Brain microvascular endothelial cell (primary cell): ENCODE data around the gene OR51B5.
"Not testable (repeated sequence)": the region's sequence is repeated elsewhere in the genome, so short reads cannot be mapped to it uniquely, and the experiment has no call there.

Experiments used
- DNase-seq: peaks from one replicate; pipeline ENCODE4 v3.0.0-alpha.2; 2020
- H3K27ac ChIP-seq: fragments of 250-450 bp; sonication (Bioruptor Pico); 2 replicates; pipeline ENCODE4 v1.5.1; 2020; ENCODE audit warnings: mild to moderate bottlenecking, moderate library complexity
- H3K27me3 ChIP-seq: fragments of 250-450 bp; sonication (Bioruptor Pico); replicated peaks from 2 replicates; pipeline ENCODE4 v1.5.1; 2020; ENCODE audit warnings: mild to moderate bottlenecking
- H3K36me3 ChIP-seq: fragments of 250-450 bp; sonication (Bioruptor Pico); replicated peaks from 2 replicates; pipeline ENCODE4 v1.5.1; 2020; ENCODE audit warnings: mild to moderate bottlenecking
- H3K4me3 ChIP-seq: 2 replicates; pipeline ENCODE4 v1.5.1; 2011; ENCODE audit warnings: low read depth, mild to moderate bottlenecking, control low read depth, low read length, moderate library complexity
- in situ Hi-C: cut with HindIII; loops from 2 replicates; pipeline ENCODE4 v1.10.0; 2017; ENCODE audit warnings: low sequenced_read_pairs, low pct_ligation_motif_present
- TF ChIP-seq, protein P1 (sequence below): IDR thresholded peaks from 2 replicates; pipeline ENCODE4 v1.5.1; 2011; ENCODE audit warnings: low read depth, mild to moderate bottlenecking, moderate library complexity, low read length, control low read depth, inconsistent platforms; ENCODE audit errors: missing control alignments

OR51B5 gene

DNA sequence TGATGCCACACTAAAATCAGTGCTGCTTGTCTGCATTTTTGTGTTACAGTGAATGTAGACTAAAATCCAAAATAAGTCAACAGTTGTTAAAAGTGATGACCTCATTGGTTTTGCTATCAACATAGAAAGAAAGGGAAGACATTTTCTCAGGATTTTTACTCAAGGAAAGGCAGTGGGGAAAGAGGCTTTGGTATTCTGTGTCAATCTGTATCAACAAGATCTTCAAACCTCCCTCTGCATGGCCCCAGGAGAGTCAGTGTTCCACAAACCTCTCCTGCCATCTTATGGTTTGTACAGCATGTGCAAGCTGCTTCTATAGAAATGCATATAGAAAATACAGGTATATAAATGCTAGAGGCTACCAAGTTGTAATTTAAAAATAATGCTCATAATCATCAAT lies 26.5 kb upstream of the OR51B5 start:
- DNase-seq, result peak; percentile 75
- H3K36me3 ChIP-seq, result no peaks in the 10 kb centered on the region
- TF ChIP-seq, protein P1, sequence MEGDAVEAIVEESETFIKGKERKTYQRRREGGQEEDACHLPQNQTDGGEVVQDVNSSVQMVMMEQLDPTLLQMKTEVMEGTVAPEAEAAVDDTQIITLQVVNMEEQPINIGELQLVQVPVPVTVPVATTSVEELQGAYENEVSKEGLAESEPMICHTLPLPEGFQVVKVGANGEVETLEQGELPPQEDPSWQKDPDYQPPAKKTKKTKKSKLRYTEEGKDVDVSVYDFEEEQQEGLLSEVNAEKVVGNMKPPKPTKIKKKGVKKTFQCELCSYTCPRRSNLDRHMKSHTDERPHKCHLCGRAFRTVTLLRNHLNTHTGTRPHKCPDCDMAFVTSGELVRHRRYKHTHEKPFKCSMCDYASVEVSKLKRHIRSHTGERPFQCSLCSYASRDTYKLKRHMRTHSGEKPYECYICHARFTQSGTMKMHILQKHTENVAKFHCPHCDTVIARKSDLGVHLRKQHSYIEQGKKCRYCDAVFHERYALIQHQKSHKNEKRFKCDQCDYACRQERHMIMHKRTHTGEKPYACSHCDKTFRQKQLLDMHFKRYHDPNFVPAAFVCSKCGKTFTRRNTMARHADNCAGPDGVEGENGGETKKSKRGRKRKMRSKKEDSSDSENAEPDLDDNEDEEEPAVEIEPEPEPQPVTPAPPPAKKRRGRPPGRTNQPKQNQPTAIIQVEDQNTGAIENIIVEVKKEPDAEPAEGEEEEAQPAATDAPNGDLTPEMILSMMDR, result peak; percentile 75
- no peak overlapping the region for H3K27ac ChIP-seq
- in situ Hi-C loops, result no loop called here
- no peaks in the 10 kb centered on the region for H3K27me3 ChIP-seq
- H3K4me3 ChIP-seq, result no peak overlapping the region

- Histone ChIP-seq H3K27ac (no peak overlapping the region), H3K4me3 (no peak overlapping the region), H3K27me3 (no peaks in the 10 kb centered on the region), H3K36me3 (no peaks in the 10 kb centered on the region)
- in situ Hi-C loops, result no loop called here
- TF ChIP-seq, protein P1, result no peak
- no peak for DNase-seq
Observed at GRCh38 chr11:5368502-5369043, 25.2 kb upstream of the OR51B5 start.

- peak overlapping the region; percentile 88 for H3K27ac ChIP-seq
- TF ChIP-seq, protein P1, result no peak
- peak; percentile 83 for DNase-seq
- in situ Hi-C loops, result no loop called here
- H3K27me3 ChIP-seq, result no peaks in the 10 kb centered on the region
- H3K36me3 ChIP-seq, result no peaks in the 10 kb centered on the region
- no peak overlapping the region for H3K4me3 ChIP-seq
Observed at GRCh38 chr11:5367448-5368074, 24.2 kb upstream of the OR51B5 start.

- H3K27me3 ChIP-seq, result no peaks in the 10 kb centered on the region
- in situ Hi-C loops, result no loop called here
- H3K36me3 ChIP-seq, result no peaks in the 10 kb centered on the region
- peak overlapping the region; percentile 88 for H3K27ac ChIP-seq
- no peak for DNase-seq
- H3K4me3 ChIP-seq, result no peak overlapping the region
- TF ChIP-seq, protein P1, result no peak
Observed at GRCh38 chr11:5366856-5367255, 23.5 kb upstream of the OR51B5 start.

DNA sequence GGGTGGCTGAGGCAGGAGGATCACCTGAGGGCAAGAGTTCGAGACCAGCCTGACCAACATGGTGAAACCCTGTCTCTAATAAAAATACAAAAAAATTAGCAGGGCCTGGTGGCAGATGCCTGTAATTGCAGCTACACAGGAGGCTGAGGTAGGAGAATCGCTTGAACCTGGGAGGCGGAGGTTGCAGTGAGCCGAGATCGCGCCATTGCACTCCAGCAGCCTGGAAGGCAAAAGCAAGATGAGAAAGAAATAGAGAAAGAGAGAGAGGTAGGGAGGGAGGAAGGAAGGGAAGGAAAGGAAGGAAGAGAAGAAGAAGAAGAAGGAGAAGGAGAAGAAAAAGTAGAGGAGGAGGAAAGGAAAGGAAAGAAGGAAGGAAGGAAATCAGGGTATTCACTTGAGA lies 23.0 kb upstream of the OR51B5 start:
- H3K4me3 ChIP-seq, DNase-seq, in situ Hi-C loops, H3K36me3 ChIP-seq, H3K27me3 ChIP-seq: not testable (repeated sequence)
- TF ChIP-seq, protein P1, result peak; percentile 27
- peak overlapping the region; percentile 88 for H3K27ac ChIP-seq

GRCh38 chr11:5364214-5364613 lies 20.9 kb upstream of the OR51B5 start:
- DNase-seq, result peak; percentile 93
- peak overlapping the region; percentile 88 for H3K27ac ChIP-seq
- H3K36me3 ChIP-seq, result no peaks in the 10 kb centered on the region
- H3K27me3 ChIP-seq, result no peaks in the 10 kb centered on the region
- TF ChIP-seq, protein P1, result no peak
- in situ Hi-C loops, result no loop called here
- H3K4me3 ChIP-seq, result no peak overlapping the region
